Measurements from ENCODE around the gene INPP5A. TPM values are rescaled to one million over a fixed set of nuclear protein-coding genes. Genes with fewer than 3 reads are reported as not detected.

INPP5A gene
- total RNA-seq, 1 donor from 2014 or later = 20.9 TPM

DNA sequence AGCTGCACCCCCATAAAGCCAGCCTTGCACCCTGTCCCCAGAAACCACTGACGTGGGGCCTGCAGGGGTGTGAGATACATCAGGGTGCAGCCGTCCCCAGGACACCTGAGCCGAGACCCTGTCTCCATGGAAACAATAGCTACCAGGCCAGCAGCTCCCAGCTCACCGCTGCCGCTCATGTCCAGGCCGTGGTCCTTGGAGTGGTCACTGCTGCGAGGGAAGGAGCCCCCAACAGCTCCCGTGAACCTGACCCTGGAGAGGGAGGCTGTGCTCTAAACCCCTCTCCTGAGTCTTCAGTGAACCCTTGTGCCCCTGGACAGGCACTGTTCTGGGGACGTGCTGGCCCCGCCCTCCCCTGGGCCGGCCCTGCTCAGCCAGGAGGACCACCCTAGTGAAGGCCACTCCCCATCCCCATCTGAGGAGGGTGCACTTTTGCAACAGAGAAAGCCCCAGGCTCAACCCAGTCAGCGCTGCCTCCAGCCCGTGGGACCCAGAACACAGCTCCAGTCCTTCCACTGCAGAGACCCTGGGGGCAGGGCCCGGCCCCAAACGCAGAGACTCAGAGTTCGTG lies 19.6 kb upstream of the INPP5A start:
- no peak for DNase-seq (ENCODE audit: low read depth in 2 of 2)

- peak in 1 of 2 donors; percentile 32 for DNase-seq (ENCODE audit: low read depth in 2 of 2)
These were observed 18.8 kb upstream of the INPP5A start for GRCh38 chr10:132518572-132519381.

DNA sequence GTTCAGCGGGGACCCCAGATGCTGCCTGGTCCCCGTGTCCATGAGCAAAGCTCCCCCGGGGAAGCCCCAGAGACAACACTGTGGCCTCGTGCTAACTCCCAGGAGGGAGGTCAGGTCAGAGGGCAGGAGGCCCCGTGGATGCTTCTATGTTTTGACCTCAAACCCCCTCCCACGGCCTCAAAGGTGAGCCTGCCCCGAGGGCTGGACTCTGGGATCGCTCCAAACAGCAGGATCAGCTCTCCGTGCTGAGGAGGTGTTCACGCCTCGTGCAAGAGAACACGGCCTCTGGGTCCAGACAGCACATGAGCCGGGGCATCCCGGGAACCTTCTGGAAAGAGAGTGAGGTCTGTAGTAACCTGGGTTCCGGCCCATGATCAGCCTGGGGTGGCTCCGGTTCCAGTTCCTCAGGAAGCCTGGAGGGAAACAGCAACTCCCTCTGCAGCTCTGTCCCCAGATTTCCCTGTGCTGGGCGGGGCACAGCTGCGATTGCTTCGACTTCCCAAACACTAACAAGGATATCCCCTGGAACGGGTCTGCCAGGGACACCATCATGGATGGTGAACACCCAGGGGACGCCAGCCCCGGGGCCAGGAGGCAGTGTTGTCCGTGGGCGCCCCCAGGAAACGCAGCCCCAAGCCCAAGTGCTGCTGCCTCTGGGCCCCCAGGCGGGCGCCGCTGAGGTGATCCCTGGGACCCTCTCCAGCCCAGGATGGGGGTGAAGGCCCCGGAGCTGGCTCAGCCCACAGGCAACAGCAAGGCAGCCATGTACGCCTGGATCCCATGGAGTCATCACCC lies 18.0 kb upstream of the INPP5A start:
- no peak for DNase-seq (ENCODE audit: low read depth in 2 of 2)

DNA sequence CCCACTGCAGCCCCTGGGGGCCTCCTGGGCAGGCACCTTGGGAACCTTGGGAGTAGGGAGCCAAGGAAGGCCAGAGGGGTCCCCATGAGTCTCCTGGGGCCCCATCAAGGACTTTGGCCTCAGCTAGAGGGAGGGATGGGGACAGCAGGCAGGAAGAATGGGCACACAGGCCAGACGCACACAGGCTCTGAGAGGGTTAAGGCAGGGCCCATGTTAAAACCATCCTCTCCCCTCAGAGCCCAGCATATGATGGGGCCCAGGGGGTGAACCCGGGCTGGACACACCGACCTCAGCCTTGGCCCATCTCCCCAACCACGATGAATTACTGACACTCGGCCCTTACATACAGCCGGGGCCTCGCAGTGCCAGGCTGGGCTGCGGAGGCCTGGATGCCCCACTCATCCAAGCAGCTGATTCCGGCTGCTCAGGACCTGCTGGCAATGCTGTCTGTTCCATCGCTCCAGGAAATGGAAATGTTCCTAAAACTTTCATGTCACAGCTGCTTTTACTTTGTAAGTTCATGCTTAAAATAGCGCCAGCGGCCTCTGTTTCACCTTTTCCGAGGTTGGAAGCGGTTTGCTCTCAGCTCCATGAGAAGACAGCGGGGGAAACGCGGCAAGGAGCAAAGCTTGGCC lies 17.3 kb upstream of the INPP5A start:
- peak in 1 of 2 donors; percentile 51 for DNase-seq (ENCODE audit: low read depth in 2 of 2)

- no peak for DNase-seq (ENCODE audit: low read depth in 2 of 2)
These were observed 16.5 kb upstream of the INPP5A start for GRCh38 chr10:132521041-132521465.

GRCh38 chr10:132521466-132522102 lies 16.0 kb upstream of the INPP5A start:
- DNase-seq (ENCODE audit: low read depth in 2 of 2) = no peak

GRCh38 chr10:132522521-132523411 lies 14.8 kb upstream of the INPP5A start:
- DNase-seq (ENCODE audit: low read depth in 2 of 2) = no peak

DNA sequence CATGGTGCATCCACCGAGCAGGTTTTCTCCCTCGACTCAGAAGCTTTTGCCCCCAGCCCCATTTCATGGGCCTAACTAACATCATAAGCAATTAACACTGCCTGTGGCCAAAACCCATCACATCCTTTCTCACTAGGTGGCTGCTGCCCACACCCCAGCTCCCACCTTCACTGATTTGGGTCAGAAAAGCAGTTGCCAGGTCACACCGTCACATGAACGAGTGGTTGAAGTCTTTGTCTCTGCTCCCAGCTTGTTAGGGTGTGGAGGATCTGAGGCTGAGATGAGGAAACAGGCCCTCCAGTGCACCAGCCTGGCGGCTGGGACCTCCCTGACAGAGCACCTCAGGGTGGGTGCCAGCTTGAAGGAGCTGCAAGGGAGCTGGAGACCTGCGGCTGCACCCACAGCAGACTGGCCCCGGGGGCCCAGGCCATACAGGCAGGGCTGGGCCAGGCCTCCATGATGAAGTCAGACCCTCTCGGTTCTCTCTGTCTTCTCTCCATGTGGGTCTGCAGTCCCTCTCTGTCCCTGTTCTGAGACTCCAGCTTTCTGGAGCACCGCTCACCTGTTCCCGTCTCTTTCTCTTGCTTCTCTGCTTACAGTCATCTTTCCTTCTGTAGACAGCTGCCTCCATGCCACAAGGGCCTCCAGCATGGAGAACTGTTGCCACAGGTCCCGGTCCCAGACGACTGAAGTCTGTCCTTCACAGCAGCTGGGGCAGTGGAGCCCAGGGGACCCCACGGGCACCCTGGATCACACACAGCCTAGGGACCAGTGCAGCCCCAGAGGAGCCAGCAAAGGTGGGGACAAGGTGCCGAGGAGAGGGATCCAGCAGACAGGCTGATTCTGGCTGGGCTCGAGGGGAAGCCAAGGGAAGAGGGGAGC lies 13.8 kb upstream of the INPP5A start:
- DNase-seq (ENCODE audit: low read depth in 2 of 2) = no peak

DNA sequence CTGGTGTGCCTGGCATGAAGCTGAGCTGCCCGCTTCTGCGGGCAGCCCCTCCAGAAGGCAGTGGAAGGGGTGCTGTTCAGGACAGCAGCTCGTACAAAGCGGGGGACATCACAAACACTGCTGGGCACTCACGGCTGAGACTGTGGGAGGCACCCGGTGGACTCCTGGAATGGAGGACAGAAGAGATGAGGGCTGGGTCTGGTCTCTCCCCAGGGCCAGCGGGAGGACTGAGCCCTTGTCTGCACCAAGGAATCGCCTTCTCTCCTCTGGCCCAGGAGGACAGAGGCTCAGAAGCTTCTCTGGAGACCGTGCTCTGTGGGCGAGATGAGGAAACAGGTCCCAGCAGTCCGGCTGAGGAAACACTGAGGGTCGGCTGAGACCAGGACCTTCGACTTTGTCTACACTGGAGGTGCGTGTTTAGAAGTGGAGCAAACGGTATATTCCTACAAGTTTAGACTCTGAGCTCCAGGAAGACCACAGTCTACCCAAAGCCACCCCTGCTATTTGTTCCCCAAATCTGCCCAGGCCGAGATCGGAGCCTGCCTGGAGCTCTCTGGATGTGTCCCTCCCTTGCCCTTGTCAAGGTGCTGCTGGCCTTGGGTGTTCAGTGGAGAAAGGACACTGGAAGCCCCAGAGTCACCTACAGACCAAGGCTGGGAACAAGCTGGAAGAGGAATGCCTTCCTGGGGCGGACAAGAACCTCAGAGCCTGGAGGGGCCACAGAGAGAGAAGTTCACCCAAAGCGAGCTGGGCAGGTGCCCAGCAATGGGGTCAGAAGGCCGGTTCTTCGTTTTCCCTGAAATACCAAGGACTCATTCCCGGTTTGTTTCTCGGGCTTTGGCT lies 12.9 kb upstream of the INPP5A start:
- no peak for DNase-seq (ENCODE audit: low read depth in 2 of 2)

GRCh38 chr10:132526676-132527075 lies 10.9 kb upstream of the INPP5A start:
- no peak for DNase-seq (ENCODE audit: low read depth in 2 of 2)

DNA sequence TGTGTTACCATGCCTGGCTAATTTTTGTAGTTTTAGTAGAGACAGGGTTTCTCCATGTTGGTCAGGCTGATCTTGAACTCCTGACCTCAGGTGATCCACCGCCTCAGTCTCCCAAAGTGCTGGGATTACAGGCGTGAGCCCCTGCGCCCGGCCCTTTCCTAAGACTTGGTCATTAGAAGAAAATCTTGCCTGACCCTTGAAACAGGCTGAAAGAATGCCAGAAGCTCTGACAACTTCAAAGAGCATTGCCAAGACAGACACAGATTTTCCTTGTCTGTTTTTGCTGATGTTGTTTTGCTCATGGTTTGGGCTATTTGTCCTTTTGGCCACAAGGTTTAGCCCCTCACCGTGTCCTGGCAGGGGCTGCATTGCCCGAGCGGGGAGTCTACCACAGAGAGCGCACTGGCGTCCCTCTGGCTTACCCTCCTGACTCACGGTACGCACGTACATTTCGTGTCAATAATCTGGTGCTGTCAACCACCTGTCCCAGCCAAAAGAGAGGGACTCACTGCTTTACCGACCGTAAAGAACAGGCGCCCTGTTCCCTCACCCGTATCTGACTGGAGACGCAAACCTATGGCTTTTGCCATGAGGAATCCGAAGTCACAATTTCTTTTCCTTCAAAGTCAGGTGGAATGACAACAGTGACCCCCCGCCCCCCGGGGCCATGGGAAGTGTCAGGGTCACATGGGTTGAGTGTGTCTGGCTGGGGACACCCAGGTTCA lies 10.1 kb upstream of the INPP5A start:
- no peak for DNase-seq (ENCODE audit: low read depth in 2 of 2)

DNA sequence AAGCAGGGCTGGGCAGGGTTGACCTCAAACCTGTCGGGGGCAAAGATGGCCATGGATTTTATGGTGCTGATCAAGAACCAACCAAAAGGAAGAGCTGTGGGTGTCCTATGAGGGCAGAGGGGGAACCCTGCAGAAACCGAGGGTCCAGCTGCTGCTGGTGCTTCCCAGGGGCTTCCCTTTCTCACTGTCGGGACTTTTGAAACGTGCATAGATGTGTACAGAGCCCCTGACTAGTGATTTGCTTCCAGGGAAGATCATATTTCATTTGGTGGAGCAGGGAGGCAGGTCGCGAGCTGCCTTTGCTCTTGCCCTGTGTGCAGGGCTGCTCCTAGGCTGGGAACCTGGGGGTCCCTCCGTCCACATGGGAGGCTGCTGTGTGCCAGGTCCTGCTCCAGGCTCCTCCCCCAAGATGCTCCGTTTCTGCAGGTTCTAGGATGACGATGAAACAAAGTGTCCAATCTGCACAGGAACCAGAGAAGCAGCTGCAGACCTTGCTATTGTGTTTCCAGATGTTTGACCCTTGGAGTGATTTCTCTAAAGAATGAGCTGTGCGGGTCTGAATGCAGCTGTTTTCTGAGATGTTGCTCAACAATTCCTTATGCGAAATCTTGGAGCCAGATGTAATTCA lies 9.4 kb upstream of the INPP5A start:
- no peak for DNase-seq (ENCODE audit: low read depth in 2 of 2)

- DNase-seq (ENCODE audit: low read depth in 2 of 2) = no peak
These were observed 5.4 kb upstream of the INPP5A start for GRCh38 chr10:132532179-132532578.

DNA sequence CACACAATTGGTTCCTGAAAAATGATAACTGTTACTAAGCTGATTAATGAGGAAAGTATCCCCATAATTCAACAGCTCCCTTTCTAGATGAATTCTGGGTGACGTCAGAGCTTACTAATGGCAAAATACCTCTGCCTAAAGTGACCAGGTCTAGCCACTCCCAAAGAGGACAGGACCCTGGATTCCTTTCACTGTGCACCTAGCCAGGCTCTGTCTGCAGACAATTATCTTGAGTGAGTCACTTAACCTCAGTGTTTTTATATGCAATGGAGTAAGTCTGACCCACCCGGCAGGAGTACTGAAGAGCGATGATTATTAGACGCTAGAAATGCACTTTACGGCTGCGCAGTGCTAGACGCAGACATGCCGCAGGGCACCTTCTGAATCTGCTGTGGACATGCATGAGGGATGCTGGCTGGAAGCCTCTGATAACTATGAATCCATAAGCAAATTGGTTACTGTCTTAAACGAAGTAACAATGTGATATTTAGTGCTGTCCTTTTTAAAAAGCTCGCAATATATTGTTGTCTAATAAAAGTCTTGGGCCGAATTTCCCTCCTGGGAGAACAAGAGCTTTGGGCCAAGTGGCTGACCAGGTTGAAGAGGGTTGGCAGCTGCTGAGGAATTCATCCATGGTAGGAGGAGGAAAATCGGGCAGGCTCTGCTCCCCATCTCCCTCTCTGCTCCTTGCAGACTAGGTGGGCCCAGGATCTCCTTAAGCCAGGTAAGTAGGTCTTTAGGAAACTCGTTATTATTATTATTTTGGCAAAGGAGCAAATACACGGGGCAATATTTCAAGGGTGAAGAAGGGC lies 4.6 kb upstream of the INPP5A start:
- DNase-seq (ENCODE audit: low read depth in 2 of 2) = no peak

DNA sequence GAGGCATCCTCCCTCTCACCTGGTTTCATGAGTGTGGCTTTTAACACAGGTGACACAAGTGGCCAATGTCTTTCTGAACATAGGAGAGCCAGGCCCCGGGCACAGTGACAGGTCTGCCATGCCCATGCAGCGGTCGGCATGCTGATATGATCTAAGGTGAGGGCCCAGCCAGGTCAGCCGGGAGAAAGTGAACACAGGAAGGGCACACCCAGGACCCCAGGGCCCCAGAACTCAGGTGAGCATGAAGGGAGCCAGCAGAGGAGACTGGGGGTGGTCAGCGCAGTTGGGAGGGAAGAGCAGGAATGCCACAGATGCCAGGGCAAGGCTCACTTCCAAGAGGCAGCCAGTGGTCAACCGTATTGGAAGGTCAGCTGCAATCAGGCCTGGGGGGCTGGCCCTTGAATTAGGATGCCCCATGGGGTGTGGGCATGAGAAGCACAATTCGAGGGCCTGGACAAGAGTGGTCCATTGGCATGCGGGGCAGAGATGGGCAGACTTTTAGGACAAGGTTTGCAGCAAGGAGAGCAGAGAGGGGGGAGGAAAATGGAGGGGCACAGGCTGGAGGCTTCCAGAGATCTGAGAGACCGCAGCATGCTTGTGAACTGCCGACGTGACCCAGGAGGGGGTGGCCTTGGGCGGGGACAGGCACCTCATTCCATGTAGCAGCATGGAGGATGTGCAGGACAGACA lies 3.9 kb upstream of the INPP5A start:
- no peak for DNase-seq (ENCODE audit: low read depth in 2 of 2)
